ENCODE measurements around the gene ZDHHC3.
"Not testable (repeated sequence)": the region's sequence is repeated elsewhere in the genome, so short reads cannot be mapped to it uniquely, and the experiment has no call there.

ZDHHC3 gene

GRCh38 chr3:44963571-44964325 is 12.2 kb downstream of the ZDHHC3 start:
- DNase-seq (ENCODE audit: low read depth) = no peak

- no peak for DNase-seq (ENCODE audit: low read depth)
Observed at GRCh38 chr3:44962621-44963393, 13.2 kb downstream of the ZDHHC3 start.

GRCh38 chr3:44961888-44962287 is 14.1 kb downstream of the ZDHHC3 start:
- DNase-seq (ENCODE audit: low read depth) = no peak

- DNase-seq (ENCODE audit: low read depth) = no peak
Observed at GRCh38 chr3:44960387-44961026, 15.5 kb downstream of the ZDHHC3 start.

GRCh38 chr3:44958386-44958785 is 17.6 kb downstream of the ZDHHC3 start:
- no peak for DNase-seq (ENCODE audit: low read depth)

- no peak for DNase-seq (ENCODE audit: low read depth)
Observed at GRCh38 chr3:44957986-44958385, 18.0 kb downstream of the ZDHHC3 start.

GRCh38 chr3:44955917-44956316 is 20.1 kb downstream of the ZDHHC3 start:
- no peak for DNase-seq (ENCODE audit: low read depth)

GRCh38 chr3:44954962-44955361 is 21.0 kb downstream of the ZDHHC3 start:
- DNase-seq (ENCODE audit: low read depth) = no peak

- DNase-seq (ENCODE audit: low read depth) = no peak
Observed at GRCh38 chr3:44954304-44954703, 21.7 kb downstream of the ZDHHC3 start.

GRCh38 chr3:44952689-44953088 is 23.3 kb downstream of the ZDHHC3 start:
- DNase-seq (ENCODE audit: low read depth) = no peak

GRCh38 chr3:44950275-44950734 is 25.7 kb downstream of the ZDHHC3 start:
- no peak for DNase-seq (ENCODE audit: low read depth)

- DNase-seq (ENCODE audit: low read depth) = not testable (repeated sequence)
Observed at GRCh38 chr3:44949770-44950169, 26.2 kb downstream of the ZDHHC3 start.

- DNase-seq (ENCODE audit: low read depth) = no peak
Observed at GRCh38 chr3:44948239-44948638, 27.7 kb downstream of the ZDHHC3 start.

- no peak for DNase-seq (ENCODE audit: low read depth)
Observed at GRCh38 chr3:44942202-44942921, 33.6 kb downstream of the ZDHHC3 start.

GRCh38 chr3:44939581-44940036 is 36.4 kb downstream of the ZDHHC3 start:
- DNase-seq (ENCODE audit: low read depth) = no peak

GRCh38 chr3:44932986-44933944 is 42.7 kb downstream of the ZDHHC3 start:
- DNase-seq (ENCODE audit: low read depth) = no peak

GRCh38 chr3:44932271-44932670 is 43.7 kb downstream of the ZDHHC3 start:
- DNase-seq (ENCODE audit: low read depth) = no peak

GRCh38 chr3:44931791-44932190 is 44.2 kb downstream of the ZDHHC3 start:
- DNase-seq (ENCODE audit: low read depth) = no peak

- no peak for DNase-seq (ENCODE audit: low read depth)
Observed at GRCh38 chr3:44930911-44931310, 45.1 kb downstream of the ZDHHC3 start.

- no peak for DNase-seq (ENCODE audit: low read depth)
Observed at GRCh38 chr3:44929782-44930181, 46.2 kb downstream of the ZDHHC3 start.

- no peak for DNase-seq (ENCODE audit: low read depth)
Observed at GRCh38 chr3:44927371-44927770, 48.6 kb downstream of the ZDHHC3 start.

Measured in non-pigmented ciliary epithelial cell (primary cell).